ENCODE data around the gene UNC5C. TPM values are rescaled to one million over a fixed set of nuclear protein-coding genes. Genes with fewer than 3 reads are reported as not detected.

UNC5C gene
- total and polyA plus RNA-seq, 5 donors from 2014 or later = 0.01 to 0.13 TPM; not detected in 3

DNA sequence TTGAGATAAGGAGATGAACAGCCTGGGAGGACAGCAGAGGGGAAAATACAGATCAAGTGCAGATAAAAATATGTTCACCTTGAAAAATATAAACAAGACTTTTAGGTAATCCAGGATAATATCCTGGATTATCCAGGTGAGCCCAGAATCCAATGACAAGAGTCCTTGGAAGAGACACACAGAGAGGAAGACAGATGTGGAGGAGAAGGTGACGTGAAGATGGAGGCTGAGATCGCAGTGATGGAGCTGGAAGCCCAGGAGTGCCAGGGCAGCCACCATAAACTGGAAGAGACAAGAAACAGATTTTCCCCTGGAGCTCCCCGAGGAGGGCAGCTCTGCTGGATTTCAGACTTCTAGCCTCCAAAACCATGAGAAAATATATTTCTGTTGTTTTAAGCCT lies 230.7 kb downstream of the UNC5C start:
- no peaks in the 10 kb centered on the region for H3K4me1 Mint-ChIP-seq

DNA sequence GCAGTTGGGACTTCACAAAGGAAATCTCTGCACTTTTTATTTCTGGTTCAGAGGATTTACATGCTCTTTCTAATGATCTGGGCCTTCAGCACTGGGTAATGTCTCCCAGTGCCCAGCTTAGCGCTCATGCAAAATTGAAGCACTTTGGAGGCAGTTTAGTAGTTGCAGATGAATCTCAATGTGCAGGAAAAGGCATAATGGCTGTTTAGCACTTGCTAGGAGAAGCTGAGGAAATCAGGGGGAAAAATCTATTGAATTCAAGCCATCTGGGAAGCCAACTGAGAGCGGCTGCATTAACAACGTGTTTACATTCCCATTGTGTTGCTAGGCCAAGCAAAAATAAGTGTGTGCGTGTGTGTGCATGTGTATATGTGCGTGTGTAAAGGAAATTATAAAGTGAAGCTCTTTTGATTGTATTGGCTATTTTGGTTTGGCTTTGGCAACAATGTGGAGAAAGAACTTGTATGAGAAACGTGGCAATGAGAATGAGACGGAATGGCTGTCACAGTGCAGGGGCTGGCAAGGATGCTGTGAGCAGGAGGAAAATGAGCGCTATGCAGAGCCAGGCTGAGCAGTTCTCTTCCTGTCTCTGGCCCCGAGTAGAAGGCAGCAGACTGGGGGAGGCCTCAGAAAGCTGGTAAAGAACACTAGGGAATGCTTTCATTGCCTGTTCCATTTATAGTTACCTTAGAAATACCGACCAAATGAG lies 231.5 kb downstream of the UNC5C start:
- no peak overlapping the region for H3K27ac ChIP-seq (ENCODE audit: insufficient read depth, low read length, poor library complexity, severe bottlenecking)
- no peaks in the 10 kb centered on the region for H3K9me3 ChIP-seq (ENCODE audit: control insufficient read depth in 2 of 2, low read length in 2 of 2)
- H3K27me3 ChIP-seq (ENCODE audit: control insufficient read depth, insufficient read depth, low read length) = no peaks in the 10 kb centered on the region
- no peaks in the 10 kb centered on the region for H3K36me3 ChIP-seq (ENCODE audit: control insufficient read depth, insufficient read depth, low read length)
- no peaks in the 10 kb centered on the region for H3K27me3 Mint-ChIP-seq
- H3K4me1 ChIP-seq (ENCODE audit: control insufficient read depth, insufficient read depth, low read length, poor library complexity, severe bottlenecking) = no peaks in the 10 kb centered on the region
- H3K4me1 Mint-ChIP-seq = no peaks in the 10 kb centered on the region
- ATAC-seq (ENCODE audit: low read depth in 2 of 2) (no peak), DNase-seq (no peak)
- no peak overlapping the region for H3K27ac Mint-ChIP-seq
- H3K9me3 Mint-ChIP-seq = peaks cover 0 to 2% (median 0%) of the 10 kb centered on the region in 7 donors
- H3K4me3 Mint-ChIP-seq = no peak overlapping the region
- no peaks in the 10 kb centered on the region for H3K36me3 Mint-ChIP-seq
- H3K4me3 ChIP-seq (ENCODE audit: low read depth, low read length) = no peak overlapping the region

More for the DNA sequence above, 230.7 kb downstream of the UNC5C start:
- H3K27me3 Mint-ChIP-seq = no peaks in the 10 kb centered on the region
- H3K4me1 ChIP-seq (ENCODE audit: control insufficient read depth, insufficient read depth, low read length, poor library complexity, severe bottlenecking) = no peaks in the 10 kb centered on the region
- DNase-seq = no peak
- peaks cover 0 to 2% (median 0%) of the 10 kb centered on the region in 7 donors for H3K9me3 Mint-ChIP-seq
- ATAC-seq (ENCODE audit: low read depth in 2 of 2) = no peak
- no peak overlapping the region for H3K4me3 Mint-ChIP-seq
- H3K36me3 Mint-ChIP-seq = no peaks in the 10 kb centered on the region
- H3K4me3 ChIP-seq (ENCODE audit: low read depth, low read length) = no peak overlapping the region
- H3K27ac Mint-ChIP-seq = no peak overlapping the region
- no peak overlapping the region for H3K27ac ChIP-seq (ENCODE audit: insufficient read depth, low read length, poor library complexity, severe bottlenecking)
- no peaks in the 10 kb centered on the region for H3K36me3 ChIP-seq (ENCODE audit: control insufficient read depth, insufficient read depth, low read length)
- H3K9me3 ChIP-seq (ENCODE audit: control insufficient read depth in 2 of 2, low read length in 2 of 2) = no peaks in the 10 kb centered on the region
- H3K27me3 ChIP-seq (ENCODE audit: control insufficient read depth, insufficient read depth, low read length) = no peaks in the 10 kb centered on the region

- no peaks in the 10 kb centered on the region for H3K36me3 Mint-ChIP-seq
- no peak for DNase-seq
- no peak for ATAC-seq (ENCODE audit: low read depth in 2 of 2)
These were observed 234.2 kb downstream of the UNC5C start for GRCh38 chr4:95314573-95314972.

GRCh38 chr4:95304898-95305297 lies 243.9 kb downstream of the UNC5C start:
- H3K27ac ChIP-seq (ENCODE audit: insufficient read depth, low read length, poor library complexity, severe bottlenecking) = no peak overlapping the region
- H3K4me1 ChIP-seq (ENCODE audit: control insufficient read depth, insufficient read depth, low read length, poor library complexity, severe bottlenecking) = no peaks in the 10 kb centered on the region
- Mint-ChIP-seq H3K4me3 (no peak overlapping the region), H3K36me3 (no peaks in the 10 kb centered on the region), H3K4me1 (no peaks in the 10 kb centered on the region), H3K27me3 (no peaks in the 10 kb centered on the region), H3K27ac (no peak overlapping the region), H3K9me3 (peaks cover 0 to 5% (median 0%) of the 10 kb centered on the region in 7 donors)
- H3K27me3 ChIP-seq (ENCODE audit: control insufficient read depth, insufficient read depth, low read length) = no peaks in the 10 kb centered on the region
- no peaks in the 10 kb centered on the region for H3K9me3 ChIP-seq (ENCODE audit: control insufficient read depth in 2 of 2, low read length in 2 of 2)
- DNase-seq (no peak), ATAC-seq (ENCODE audit: low read depth in 2 of 2) (no peak)
- H3K36me3 ChIP-seq (ENCODE audit: control insufficient read depth, insufficient read depth, low read length) = no peaks in the 10 kb centered on the region
- no peak overlapping the region for H3K4me3 ChIP-seq (ENCODE audit: low read depth, low read length)

More at GRCh38 chr4:95314573-95314972, 234.2 kb downstream of the UNC5C start:
- Histone ChIP-seq H3K9me3 (ENCODE audit: control insufficient read depth in 2 of 2, low read length in 2 of 2) (no peaks in the 10 kb centered on the region), H3K4me3 (ENCODE audit: low read depth, low read length) (no peak overlapping the region), H3K36me3 (ENCODE audit: control insufficient read depth, insufficient read depth, low read length) (no peaks in the 10 kb centered on the region), H3K27me3 (ENCODE audit: control insufficient read depth, insufficient read depth, low read length) (no peaks in the 10 kb centered on the region), H3K27ac (ENCODE audit: insufficient read depth, low read length, poor library complexity, severe bottlenecking) (no peak overlapping the region), H3K4me1 (ENCODE audit: control insufficient read depth, insufficient read depth, low read length, poor library complexity, severe bottlenecking) (no peaks in the 10 kb centered on the region)
- no peak overlapping the region for H3K27ac Mint-ChIP-seq
- peaks cover 0 to 2% (median 0%) of the 10 kb centered on the region in 7 donors for H3K9me3 Mint-ChIP-seq
- H3K4me3 Mint-ChIP-seq = no peak overlapping the region
- H3K4me1 Mint-ChIP-seq = no peaks in the 10 kb centered on the region
- H3K27me3 Mint-ChIP-seq = no peaks in the 10 kb centered on the region

- H3K4me1 ChIP-seq (ENCODE audit: control insufficient read depth, insufficient read depth, low read length, poor library complexity, severe bottlenecking) = no peaks in the 10 kb centered on the region
- no peaks in the 10 kb centered on the region for H3K9me3 ChIP-seq (ENCODE audit: control insufficient read depth in 2 of 2, low read length in 2 of 2)
- no peaks in the 10 kb centered on the region for H3K36me3 ChIP-seq (ENCODE audit: control insufficient read depth, insufficient read depth, low read length)
- H3K27ac ChIP-seq (ENCODE audit: insufficient read depth, low read length, poor library complexity, severe bottlenecking) = no peak overlapping the region
- H3K27ac Mint-ChIP-seq = no peak overlapping the region
- no peaks in the 10 kb centered on the region for H3K27me3 ChIP-seq (ENCODE audit: control insufficient read depth, insufficient read depth, low read length)
- DNase-seq (no peak), ATAC-seq (ENCODE audit: low read depth in 2 of 2) (no peak)
- no peaks in the 10 kb centered on the region for H3K27me3 Mint-ChIP-seq
- H3K36me3 Mint-ChIP-seq = peaks cover 5% of the 10 kb centered on the region
- H3K4me3 ChIP-seq (ENCODE audit: low read depth, low read length) = no peak overlapping the region
- no peak overlapping the region for H3K4me3 Mint-ChIP-seq
- H3K9me3 Mint-ChIP-seq = peaks cover 0 to 14% (median 4%) of the 10 kb centered on the region in 7 donors
- no peaks in the 10 kb centered on the region for H3K4me1 Mint-ChIP-seq
These were observed 248.5 kb downstream of the UNC5C start for GRCh38 chr4:95300304-95300703.

GRCh38 chr4:95296052-95296451 lies 252.7 kb downstream of the UNC5C start:
- no peaks in the 10 kb centered on the region for H3K9me3 ChIP-seq (ENCODE audit: control insufficient read depth in 2 of 2, low read length in 2 of 2)
- H3K4me3 ChIP-seq (ENCODE audit: low read depth, low read length) = no peak overlapping the region
- peaks cover 5% of the 10 kb centered on the region for H3K36me3 Mint-ChIP-seq
- H3K27ac ChIP-seq (ENCODE audit: insufficient read depth, low read length, poor library complexity, severe bottlenecking) = no peak overlapping the region
- H3K27ac Mint-ChIP-seq = no peak overlapping the region
- no peaks in the 10 kb centered on the region for H3K27me3 ChIP-seq (ENCODE audit: control insufficient read depth, insufficient read depth, low read length)
- H3K4me3 Mint-ChIP-seq = no peak overlapping the region
- H3K4me1 Mint-ChIP-seq = peaks cover 4 to 27% (median 6%) of the 10 kb centered on the region in 4 donors
- H3K36me3 ChIP-seq (ENCODE audit: control insufficient read depth, insufficient read depth, low read length) = no peaks in the 10 kb centered on the region
- ATAC-seq (ENCODE audit: low read depth in 2 of 2) (no peak), DNase-seq (no peak)
- peaks cover 0 to 11% (median 2%) of the 10 kb centered on the region in 7 donors for H3K9me3 Mint-ChIP-seq
- H3K27me3 Mint-ChIP-seq = no peaks in the 10 kb centered on the region
- no peaks in the 10 kb centered on the region for H3K4me1 ChIP-seq (ENCODE audit: control insufficient read depth, insufficient read depth, low read length, poor library complexity, severe bottlenecking)

- no peak overlapping the region for H3K27ac Mint-ChIP-seq
- DNase-seq = no peak
- H3K4me3 Mint-ChIP-seq = no peak overlapping the region
- Histone ChIP-seq H3K4me3 (ENCODE audit: low read depth, low read length) (no peak overlapping the region), H3K27ac (ENCODE audit: insufficient read depth, low read length, poor library complexity, severe bottlenecking) (no peak overlapping the region), H3K27me3 (ENCODE audit: control insufficient read depth, insufficient read depth, low read length) (no peaks in the 10 kb centered on the region), H3K4me1 (ENCODE audit: control insufficient read depth, insufficient read depth, low read length, poor library complexity, severe bottlenecking) (no peaks in the 10 kb centered on the region), H3K9me3 (ENCODE audit: control insufficient read depth in 2 of 2, low read length in 2 of 2) (no peaks in the 10 kb centered on the region), H3K36me3 (ENCODE audit: control insufficient read depth, insufficient read depth, low read length) (no peaks in the 10 kb centered on the region)
- peaks cover 5% of the 10 kb centered on the region for H3K36me3 Mint-ChIP-seq
- no peak for ATAC-seq (ENCODE audit: low read depth in 2 of 2)
- H3K27me3 Mint-ChIP-seq = no peaks in the 10 kb centered on the region
- H3K9me3 Mint-ChIP-seq = peaks cover 0 to 11% (median 2%) of the 10 kb centered on the region in 7 donors
- peaks cover 4 to 36% (median 13%) of the 10 kb centered on the region in 4 donors for H3K4me1 Mint-ChIP-seq
These were observed 253.6 kb downstream of the UNC5C start for GRCh38 chr4:95295157-95295556.

- H3K9me3 Mint-ChIP-seq = peaks cover 0 to 7% (median 2%) of the 10 kb centered on the region in 7 donors
- no peaks in the 10 kb centered on the region for H3K36me3 ChIP-seq (ENCODE audit: control insufficient read depth, insufficient read depth, low read length)
- DNase-seq = no peak
- H3K27ac ChIP-seq (ENCODE audit: insufficient read depth, low read length, poor library complexity, severe bottlenecking) = no peak overlapping the region
- no peaks in the 10 kb centered on the region for H3K27me3 ChIP-seq (ENCODE audit: control insufficient read depth, insufficient read depth, low read length)
- no peaks in the 10 kb centered on the region for H3K27me3 Mint-ChIP-seq
- H3K4me1 ChIP-seq (ENCODE audit: control insufficient read depth, insufficient read depth, low read length, poor library complexity, severe bottlenecking) = peaks cover 4% of the 10 kb centered on the region
- H3K9me3 ChIP-seq (ENCODE audit: control insufficient read depth in 2 of 2, low read length in 2 of 2) = no peaks in the 10 kb centered on the region
- no peak overlapping the region for H3K27ac Mint-ChIP-seq
- no peak overlapping the region for H3K4me3 ChIP-seq (ENCODE audit: low read depth, low read length)
- no peak overlapping the region for H3K4me3 Mint-ChIP-seq
- ATAC-seq (ENCODE audit: low read depth in 2 of 2) = no peak
- peaks cover 4 to 39% (median 13%) of the 10 kb centered on the region in 4 donors for H3K4me1 Mint-ChIP-seq
- H3K36me3 Mint-ChIP-seq = peaks cover 5% of the 10 kb centered on the region
These were observed 254.5 kb downstream of the UNC5C start for GRCh38 chr4:95294321-95294720.
